GM18873 (cell line): ENCODE measurements around the gene EVA1A.

Experiments used
- ATAC-seq: cut with Tn5 transposase; IDR thresholded peaks from one replicate; pipeline ENCODE4 v1.9.1; 2021; ENCODE audit warnings: mild to moderate bottlenecking, moderate library complexity, moderate number of reproducible peaks; ENCODE audit not compliant: unreplicated experiment, low FRiP score

Gene EVA1A

DNA sequence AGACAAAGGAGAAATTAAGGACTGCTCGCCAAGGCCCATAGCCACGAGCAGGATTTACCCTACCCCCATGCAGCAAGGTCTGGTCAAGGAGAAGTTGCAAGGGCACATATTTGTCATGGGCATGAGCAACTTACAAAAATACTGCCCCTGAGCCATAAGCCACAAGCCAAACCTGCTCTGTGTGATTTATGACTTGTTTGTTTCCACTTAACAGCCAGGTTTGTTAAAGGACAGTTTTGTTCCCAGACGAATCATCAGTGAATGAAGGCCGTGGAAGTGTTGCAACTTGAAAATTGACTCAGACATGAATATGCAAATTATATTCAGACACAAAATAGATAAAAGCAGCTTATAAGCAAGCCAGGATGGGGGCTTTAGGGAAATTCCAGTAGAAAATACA is 31.3 kb upstream of the EVA1A start:
- no peak for ATAC-seq

DNA sequence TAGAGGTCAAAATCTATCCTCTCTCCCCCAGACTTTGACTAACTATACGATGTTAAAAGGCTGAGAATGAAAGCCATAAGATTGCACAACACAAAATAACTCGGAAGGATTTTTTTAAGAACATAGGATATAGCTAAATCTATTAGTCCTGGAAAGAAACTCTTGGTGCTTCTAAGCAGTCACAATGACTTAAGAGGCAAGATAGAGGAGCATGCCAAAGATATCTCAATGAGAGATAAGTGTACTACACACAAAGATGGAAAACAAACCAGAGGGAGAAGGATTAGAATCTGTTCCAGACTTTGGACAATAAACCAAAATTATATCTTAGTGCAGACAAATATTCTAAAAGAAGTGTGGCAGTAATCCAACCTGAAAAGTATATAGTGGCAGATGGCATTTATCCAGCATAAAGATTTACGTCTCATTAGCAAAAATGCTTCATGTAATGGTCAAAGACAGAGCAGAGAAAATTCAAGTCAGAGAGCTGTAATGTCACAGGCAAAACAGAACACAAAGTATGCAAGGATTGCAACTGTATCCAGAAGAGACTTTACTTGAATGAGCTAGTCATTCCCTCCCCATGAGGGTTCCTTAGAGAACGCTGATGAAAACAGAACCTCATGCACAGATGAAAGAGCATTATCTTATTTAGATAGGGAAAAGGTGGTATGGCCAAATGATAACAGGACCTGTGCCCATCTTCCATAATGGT is 28.8 kb upstream of the EVA1A start:
- ATAC-seq = no peak

DNA sequence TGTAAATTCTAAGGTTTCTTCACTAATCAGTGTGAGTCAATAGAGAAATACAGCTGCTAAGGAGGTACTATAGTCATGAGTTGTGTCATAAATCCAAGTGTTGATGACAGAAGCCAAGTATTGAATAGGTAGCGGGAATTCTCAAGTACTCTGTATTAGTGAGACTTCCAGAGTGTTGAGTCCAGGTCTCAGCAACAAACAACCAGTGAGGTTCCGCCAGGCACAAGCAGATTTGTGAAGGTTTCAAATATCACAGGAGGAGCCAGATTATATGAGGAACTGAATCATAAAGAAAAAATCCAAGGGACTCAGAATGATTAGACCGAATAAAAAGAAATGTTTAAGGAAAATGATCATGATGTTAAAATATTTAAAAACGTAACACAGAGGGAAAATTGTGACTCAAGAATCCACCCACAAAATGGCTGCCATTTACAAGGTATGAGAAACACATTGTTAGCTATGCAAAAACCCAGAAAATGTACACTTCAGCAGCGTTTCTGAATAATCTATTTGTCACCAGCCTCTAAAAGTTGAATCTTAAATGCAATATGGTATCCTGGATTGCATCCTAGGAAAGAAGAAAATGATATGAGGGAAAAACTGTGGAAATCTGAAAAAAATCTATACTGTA is 27.3 kb upstream of the EVA1A start:
- ATAC-seq = no peak

DNA sequence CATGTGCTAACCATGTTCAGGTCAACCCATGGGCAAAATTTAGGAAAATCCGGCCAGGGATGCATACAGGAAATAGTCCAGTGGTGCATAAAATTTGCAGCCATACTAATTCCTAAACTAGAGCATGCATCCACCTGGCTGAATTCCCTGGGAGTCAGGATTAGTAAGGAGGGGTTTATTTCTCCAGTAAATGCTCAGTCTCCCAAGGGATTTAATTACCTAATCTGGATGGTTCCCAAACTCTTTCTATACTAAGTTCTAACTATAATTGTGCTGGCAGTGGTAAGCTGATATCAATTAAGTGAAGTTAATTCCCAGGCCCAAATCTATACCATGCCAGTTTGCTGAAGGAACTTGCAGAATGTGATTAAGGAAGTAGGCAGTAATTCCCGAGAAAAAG is 26.2 kb upstream of the EVA1A start:
- ATAC-seq = no peak

DNA sequence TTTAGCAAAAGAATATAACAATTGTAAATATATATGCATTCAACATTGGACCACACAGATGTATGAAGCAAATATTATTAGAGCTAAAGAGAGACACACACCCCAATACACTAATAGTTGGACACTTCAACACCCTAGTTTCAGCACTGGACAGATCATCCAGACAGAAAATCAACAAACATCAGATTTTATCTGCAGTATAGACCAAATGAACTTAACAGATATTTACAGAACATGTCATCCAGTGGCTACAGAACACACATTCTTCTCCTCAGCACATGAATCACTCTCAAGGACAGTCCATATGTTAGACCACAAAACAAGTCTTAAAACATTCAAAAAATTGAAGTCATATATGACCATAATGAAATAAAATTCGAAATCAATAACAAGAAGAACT is 22.1 kb upstream of the EVA1A start:
- ATAC-seq = no peak

DNA sequence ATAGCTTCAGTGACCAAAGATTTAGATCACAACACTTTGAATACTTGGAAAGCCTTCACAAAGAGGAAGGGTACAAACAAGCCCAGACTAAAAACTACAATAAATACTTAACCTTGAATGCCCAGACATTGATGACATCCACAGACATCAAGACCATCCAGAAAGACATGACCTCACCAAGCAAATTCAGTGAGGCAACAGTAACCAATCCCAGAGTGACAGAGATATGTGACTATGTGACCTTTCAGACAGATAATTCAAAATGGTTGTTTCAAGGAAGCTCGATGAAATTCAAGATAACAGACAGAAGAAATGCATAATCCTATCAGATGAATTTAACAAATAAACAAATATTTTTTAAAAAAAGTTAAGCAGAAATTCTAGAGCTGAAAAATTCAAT is 19.9 kb upstream of the EVA1A start:
- no peak for ATAC-seq

DNA sequence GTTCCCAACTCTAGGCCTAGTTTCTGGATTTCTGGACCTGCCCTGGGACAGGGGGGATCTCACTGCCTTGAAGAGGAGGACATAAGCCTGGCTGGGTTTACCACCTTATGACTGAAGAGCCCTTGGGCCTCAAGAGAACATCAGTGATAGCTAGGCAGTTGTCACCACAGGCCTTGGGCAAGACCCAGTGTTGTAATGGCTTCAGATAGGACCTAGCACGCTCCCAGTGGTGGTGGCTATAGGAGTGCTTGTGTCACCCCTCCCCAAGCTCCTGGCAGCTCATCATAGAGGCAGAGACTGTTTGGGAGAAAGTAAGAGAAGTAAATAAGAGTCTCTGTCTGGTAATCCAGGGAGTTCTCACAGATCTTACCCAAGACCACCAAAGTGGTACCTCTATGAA is 19.4 kb upstream of the EVA1A start:
- ATAC-seq = no peak

DNA sequence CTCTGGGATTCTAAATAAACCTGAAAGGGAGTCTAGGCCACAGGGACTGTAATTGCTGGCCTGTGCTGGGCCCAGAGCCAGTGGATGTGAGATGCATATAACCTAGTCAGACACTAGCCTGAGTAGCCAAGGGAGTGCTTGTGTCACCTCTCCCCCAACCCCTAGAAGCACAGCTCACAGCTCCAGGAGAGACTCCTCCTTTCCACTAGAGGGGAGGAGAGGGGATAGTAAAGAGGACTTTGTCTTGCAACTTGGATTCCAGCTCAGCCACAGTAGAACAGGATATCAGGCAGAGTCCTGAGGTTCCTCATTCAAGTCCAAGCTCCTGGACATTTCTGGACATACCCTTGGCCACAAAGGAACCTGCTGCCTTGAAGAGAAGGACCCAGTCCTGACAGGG is 18.4 kb upstream of the EVA1A start:
- ATAC-seq = no peak

DNA sequence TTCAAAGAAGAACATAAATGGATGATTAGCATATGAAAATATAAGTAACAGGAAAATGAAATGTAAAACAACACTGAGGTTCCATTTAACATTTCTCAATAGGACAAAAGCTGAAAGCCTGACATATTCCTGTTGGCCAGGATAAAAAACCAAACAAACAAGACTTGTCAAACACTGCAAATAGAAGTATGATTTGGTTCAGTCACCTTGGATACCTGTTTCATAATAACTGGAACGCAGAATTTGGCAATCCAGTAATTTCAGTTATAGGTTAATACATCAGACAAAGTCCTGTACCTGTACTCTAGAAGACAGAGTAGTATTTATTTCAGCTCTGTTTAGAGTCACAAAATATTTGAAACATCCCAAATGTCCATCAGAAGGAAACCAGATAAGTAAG is 16.5 kb upstream of the EVA1A start:
- ATAC-seq = no peak

DNA sequence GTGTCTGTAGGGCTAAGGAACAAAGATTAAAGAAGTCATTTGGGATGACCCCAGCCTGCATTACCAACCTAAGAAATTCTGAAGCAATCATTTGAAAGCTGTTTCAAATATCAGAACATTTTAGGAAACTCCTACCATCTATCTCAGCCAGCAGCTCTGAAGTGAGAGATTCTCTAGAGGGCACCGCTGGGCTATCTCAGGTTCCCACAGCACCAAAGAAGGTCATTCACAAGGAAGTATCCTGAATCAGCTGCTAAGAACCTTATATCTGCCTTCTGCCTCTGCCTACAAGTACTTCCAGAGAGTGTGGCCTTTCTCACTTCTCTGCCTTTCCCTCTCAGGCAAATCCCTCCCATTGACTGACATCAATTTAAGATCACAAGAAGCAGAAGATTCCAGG is 13.4 kb upstream of the EVA1A start:
- ATAC-seq = no peak

DNA sequence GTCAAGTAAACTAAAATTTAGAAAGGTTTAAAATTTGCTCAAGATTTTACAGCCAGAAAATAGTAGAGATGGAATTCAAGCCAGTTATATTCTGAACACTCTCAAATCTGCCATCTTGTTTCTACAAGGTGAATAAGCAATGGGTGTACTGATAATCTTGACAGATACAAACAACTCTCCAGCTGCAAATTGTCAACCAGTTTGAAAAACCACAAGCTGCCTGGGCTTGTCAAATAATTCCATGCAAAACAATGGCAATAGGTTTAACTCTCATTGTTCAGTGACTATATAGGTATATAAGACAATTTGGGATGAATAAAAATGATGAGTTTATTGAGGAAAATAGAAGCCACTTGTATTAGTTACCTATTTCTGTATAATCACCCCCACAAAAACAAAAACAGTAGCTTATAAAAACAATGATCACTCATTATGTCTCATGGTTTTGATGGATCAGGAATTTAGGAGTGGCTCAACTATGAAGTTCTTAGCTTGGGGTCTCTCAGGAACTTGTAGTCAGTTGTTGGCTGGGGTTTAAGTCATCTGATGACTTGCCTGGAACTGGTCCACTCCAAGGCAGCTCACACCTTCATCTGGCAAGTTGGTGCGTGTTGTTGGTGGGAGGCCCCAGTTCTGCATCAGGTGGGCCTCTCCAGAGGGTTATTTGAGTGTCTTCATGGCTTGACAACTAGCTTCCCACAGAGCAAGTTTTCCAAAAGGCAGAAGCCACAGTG is 12.6 kb upstream of the EVA1A start:
- no peak for ATAC-seq

DNA sequence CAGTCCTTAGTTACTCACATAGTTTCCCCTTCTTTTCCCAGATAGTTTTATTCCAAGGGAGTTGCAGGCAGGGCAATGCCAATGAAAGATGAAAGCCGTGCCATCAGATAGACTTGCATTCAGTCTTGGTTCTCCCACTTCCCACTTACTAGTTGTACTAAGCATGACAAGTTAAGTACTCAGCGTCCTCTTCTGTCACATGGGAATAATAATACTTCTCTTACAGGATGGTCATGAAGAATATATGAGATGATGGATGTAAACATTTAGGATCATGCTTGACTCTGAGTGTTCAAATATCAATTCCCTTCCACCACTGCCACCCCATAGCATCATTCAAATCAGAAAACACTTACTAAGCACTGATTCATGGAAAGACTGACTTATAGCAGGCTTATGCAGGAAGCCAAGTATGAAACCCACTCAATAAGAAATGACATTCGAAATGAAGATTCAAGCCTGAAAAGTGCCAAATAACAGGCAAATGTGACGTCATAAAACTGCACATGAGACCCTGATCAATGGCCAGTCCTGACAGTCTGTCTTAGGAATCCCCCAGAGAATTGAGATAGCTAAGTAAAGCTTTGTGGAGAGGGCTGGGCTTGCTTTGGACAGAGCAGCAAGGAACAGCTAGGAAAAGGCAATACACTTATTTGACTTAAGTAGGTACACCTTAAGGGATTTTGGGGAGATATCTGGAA is 11.1 kb upstream of the EVA1A start:
- no peak for ATAC-seq

DNA sequence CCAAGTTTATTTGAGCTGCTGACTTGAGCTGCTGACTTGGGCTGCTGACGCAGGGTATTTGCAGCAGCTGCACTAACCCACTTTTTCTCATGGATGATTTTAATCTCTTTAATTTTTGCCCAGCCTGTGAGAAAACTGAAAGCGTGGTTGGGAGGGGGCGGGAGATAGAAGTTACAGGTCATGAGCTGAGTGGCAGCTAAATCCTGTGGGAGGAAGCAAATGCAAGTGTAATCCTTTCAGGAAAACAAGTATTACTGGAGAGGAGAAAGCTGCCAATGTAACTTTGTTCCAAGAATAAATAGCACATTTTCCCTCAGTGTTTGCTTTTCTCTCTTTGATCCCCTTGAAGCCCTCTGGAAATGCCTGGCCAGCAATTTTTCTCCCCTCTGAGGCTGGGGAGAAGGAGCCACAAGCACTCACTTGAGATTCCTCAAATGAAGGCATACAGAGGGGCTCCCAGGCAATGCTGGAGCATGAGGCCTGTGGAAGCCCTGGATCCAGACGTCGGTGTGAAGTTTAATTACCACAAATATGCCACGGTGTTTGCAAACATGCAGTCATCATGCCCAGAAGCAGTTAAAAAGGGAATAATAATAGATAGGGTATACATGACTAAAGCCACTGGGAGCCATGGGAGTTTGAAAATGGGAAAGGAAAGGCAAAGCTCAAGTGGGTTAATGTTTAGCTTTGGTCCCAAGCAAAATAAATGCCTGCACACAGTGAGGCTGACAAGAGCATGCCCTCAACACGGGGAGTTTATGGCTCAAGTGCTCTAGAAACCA is 10.4 kb upstream of the EVA1A start:
- no peak for ATAC-seq

DNA sequence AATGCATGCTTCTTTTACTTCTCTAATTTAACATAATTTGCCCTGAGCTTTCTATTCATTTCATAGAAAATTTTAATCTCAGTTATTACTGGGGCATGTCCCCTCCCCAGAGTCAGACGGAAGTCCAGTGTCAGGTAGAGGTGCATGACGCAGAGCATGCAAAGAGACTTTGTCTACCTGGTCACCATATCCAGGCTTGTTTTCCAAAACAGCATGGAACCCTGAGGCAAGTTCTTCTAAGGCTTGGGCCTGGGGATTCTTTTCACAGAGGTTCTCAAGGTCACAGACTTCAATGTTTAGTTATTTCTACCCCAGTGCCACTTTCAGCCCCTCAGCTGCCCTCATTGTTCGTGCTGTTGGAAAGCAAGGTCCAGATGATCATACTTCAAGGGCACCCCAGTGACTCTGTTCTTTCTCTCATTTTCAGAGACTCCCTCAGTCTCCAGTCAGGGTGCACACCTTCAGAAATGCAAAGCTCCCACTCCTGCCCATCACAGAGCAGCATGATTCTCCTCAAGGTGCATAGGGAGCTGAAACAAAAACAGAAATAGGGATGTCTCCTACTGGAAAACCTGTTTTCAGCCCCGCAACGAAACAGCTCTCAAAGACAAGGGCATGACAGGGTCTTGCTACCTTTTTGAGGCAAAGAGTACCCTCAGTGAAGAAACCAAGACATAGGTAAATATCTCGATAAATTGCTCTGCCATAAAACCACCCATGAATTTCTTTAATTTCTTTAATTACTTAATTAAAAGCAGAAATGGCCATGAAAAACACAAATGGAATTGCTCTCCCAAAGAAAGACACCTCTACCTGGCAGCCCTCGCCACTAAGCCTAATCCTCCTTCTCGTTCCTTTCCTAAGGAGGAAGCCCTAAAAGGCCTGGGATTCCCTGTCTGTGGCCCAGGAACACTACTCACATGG is 9.5 kb upstream of the EVA1A start:
- ATAC-seq = no peak

DNA sequence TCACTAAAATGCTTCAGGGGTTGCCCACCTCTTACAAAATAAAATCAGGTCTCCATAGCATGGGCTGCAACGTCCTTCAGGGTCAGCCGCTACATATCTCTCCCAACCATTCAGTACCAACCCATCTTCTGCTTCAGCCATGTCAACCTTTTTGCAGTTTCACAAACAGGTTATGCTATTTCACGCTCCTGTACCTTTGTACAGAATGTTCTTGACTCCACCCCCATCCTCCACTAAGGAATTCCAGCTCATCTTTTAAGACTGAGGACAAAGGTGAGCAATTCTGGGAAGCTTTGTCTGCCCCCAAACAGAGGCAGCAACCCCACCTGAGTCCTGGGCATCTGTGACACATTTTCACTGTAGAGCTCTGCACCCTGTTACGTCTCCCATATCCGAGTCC is 8.8 kb upstream of the EVA1A start:
- no peak for ATAC-seq

DNA sequence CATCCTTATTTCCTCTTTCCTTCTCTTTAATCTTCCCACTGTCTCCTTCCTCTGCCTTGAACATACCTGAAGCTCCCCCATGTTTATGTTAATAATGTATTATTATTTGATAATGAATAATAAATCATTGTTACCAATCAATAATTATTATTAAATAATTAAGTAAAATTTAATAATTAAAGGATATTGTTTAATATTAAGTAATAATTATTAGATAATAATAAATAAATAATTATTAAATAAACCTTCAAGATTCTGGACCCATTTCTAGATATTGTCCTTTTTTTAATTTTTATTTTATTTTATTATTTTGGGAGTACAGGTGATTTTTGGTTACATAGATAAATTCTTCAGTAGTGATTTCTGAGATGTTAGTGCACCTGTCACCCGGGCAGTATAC is 7.4 kb upstream of the EVA1A start:
- no peak for ATAC-seq

DNA sequence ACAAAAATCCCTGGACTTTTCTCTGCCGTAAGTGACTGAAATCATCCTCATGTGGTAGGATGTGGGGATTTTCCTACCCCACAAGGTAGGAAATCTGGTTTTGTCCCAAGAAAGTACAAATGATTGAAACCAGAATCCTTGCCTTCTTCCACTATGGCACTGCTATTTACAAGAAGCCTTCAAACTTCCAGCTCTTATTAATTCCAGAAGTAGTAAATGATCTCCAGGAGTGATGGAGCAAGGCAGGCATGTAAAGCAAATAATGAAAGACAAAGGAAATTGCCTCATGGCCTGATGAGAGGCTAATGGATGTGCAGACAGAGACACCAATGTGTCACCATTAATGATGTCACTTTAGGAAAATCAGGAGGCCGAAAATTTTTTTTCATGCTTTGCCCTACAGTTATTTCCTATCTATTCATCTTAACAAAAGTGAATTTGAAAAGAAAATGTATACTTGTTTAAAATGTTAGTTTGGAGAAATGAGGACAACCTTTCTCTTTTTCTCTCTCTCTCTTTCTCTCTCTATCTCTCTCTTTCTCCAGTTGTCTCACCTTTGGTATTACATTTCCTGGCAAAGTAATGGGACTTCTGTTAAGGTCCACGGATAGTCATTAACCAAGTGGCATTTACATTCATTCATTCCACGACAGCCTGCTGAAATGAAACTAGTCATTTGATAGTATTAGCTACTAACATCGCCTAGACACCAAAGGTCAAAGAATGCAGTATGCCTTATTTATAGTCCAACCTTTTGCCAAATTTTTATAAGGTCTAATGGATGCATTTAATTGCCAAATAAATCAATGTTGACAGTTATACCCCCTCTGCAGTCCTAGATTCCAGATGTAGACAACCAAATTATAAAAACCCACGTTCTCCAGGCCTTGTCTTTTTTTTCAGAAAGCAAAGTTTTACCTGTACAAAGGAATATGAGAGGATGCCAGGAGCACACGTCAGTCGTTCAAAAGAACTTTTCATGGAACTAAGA is 5.0 kb upstream of the EVA1A start:
- ATAC-seq = no peak

DNA sequence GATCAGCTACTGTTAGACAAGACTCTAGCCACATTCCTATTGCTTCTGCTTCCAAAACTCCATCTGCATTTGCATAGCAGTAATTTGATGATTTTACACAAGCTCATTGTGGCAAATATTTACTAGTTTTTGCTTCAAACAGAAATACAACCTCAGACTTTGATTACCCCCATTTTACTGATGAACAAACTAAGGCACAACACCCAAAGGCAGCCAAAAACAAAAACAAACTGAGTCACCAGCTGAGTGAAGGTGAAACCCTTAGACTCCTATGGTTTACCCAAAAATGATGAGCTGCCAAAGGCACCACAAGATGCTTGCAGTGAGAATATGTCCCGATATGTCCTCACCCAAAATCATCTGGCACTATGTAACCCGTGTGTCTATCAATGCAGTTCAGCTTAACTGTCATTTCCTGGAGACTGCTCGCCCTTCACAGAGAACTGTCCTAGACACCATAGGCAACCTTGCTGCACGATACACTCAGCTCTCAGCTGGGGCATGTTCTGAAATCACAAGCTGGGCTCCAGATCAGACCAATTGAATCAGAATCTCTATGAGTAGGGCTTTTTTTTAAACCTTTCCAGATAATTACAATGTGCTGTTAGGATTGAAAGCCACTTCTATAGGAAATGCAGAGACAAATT is 4.1 kb upstream of the EVA1A start:
- ATAC-seq = no peak
